ENCODE measurements around the gene TRPM7.

The TRPM7 gene

DNA sequence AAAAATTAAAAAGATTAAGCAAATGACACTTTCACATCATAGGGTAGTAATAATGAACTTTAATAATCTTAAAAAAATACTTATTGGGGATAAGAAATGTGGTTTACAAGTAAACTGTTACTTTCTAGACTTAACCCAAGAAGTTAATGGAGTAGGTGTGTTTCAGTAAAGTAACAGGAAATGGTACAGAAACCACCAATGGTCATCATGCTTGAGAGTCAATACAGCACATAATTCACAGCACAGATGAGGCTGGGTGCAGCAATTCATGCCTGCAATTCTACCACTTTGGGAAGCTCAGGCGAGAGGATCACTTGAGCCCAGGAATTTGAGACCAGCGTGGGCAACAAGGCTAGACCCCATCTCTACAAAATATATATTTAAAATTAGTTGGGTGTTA is 128.6 kb downstream of the TRPM7 start:
- DNase-seq = no peak

GRCh38 chr15:50556642-50557371 is 129.8 kb downstream of the TRPM7 start:
- no peak for DNase-seq

GRCh38 chr15:50552238-50552637 is 134.4 kb downstream of the TRPM7 start:
- DNase-seq = no peak

DNA sequence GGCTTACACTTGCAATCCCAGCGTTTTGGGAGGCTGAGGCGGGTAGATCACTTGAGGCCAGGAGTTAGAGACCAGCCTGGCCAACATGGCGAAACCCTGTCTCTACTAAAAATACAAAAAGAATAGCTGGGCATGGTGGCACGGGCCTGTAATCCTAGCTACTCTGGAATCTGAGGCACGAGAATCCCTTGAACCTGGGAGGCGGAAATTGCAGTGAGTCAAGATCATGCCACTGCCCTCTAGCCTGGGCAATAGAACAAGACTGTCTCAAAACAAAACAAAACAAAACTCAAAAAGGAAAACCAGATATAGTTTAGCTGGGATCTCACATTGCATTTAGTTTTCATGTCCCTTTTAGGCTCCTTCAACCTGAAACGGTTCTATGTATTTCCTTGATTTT is 137.3 kb downstream of the TRPM7 start:
- no peak for DNase-seq

- DNase-seq = no peak
Measured at GRCh38 chr15:50546566-50546965, 140.0 kb downstream of the TRPM7 start, which contains the start of gene USP50. Gene USP50 (minus strand): TSS chr15:50546666. CDS start chr15:50546525, 141 bp downstream.

- no peak for DNase-seq
Measured at GRCh38 chr15:50544368-50544767, 142.2 kb downstream of the TRPM7 start.

DNA sequence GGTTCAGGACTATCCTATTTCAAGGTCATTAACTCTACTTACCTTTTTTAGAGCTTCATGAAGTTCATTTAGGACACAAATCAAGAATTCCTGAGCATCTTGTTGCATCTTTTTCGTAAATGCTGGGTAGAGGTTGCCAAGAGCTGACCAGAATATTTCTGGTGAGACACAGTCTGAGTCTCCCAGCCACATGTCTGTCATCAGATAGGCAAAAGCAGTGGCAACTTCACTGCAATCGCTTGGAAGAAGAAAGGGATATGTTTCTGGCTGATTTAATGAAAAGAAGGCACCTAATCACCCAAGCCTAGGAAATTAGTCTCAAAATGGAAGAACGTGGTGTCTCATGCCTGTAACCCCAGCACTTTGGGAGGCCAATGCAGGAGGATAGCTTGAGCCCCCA is 143.0 kb downstream of the TRPM7 start:
- no peak for DNase-seq

DNA sequence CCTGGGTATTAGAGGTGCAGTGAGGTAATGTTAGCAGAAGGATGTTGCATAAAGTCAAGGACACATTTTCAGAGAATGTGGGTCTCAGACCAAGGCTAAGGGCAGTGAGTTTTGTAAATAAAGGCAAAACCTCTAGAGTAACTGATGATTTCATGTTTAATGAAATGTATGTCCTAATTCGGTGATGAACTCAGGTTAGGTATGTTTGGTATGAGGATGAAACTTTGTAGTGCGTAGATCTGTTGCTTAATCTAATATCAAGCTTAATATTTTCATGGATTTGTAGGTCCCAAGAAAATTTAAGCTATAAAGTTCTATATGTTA is 143.7 kb downstream of the TRPM7 start:
- DNase-seq = no peak

DNA sequence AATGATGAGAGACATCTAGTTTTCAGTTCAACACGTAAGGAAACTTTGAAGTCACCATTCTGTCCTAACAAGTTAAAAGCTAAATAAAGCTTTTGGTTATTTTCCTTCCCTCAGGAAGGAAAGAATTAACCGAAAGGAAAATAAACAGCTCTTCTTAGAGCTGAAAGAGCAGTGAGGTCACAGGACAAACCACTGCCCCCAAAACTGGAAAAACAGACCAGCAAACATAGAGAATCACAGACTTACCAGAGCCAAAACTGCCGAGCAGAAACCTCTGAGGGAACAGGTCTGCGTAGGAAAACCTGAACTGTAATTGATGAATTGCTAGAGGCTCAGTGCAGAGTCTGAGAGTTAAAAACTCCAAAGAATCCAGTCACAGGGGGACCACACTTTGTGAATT is 154.8 kb downstream of the TRPM7 start:
- no peak for DNase-seq

DNA sequence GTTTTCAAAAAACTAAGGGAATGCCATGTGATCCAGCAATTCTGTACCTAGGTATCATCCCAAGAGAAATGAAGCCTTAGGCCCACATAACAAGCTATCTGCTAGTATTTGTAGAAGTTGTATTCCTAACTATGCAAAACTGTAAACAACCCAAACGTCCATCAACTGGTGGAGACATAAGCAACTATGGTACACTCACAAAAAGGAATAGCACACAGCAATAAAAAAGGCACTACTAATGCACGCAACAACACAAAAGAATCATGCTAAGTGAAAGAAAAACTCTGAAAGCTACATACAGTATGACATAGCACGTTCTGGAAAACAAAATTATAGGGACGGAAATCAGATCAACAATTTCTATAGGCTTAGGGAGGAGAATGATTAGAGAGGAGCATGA is 155.4 kb downstream of the TRPM7 start:
- no peak for DNase-seq

DNA sequence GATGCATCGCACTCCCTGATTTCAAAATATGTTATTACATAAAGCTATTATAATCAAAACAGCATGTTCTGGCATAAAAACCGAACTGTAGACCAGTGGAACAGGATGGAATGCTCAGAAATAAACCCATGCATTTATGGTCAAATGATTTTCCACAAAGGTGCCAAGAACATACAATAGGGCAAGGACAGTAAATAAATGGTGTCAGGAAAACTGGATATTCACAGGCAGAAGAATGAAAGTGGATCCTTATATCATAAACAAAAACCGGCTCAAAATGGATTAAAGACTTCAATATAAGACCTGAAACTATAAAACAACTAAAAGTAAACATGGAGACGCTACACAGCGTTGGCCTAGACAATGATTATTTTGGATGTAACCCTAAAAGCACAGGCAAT is 162.7 kb downstream of the TRPM7 start:
- DNase-seq = no peak

DNA sequence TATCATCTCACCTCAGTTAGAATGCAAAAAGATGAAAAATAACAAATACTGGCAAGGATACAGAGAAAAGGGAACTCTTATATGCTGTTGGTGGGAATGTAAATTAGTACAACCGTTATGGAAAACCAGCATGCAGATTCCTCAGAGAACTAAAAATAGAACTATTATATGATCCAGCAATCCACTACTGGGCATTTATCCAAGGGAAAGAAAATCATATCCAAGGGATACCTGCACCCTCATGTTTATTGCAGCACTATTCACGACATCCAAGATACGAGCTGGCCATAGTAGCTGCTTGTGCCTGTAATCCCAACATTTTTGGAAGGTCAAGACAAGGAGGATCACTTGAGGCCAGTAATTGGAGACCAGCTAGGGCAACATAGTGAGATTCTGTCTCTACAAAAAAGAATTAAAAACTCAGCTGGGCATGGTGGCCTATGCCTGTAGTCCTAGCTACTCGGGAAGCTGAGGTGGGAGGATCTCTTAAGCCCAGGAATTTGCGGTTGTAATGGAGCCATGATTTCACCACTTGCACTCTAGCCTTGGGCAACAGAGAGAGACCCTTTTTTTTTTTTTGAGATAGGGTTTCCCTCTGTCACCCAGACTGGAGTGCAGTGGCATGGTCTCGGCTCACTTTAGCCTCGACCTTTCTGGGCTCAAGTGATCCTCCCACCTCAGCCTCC is 166.7 kb downstream of the TRPM7 start:
- no peak for DNase-seq

DNA sequence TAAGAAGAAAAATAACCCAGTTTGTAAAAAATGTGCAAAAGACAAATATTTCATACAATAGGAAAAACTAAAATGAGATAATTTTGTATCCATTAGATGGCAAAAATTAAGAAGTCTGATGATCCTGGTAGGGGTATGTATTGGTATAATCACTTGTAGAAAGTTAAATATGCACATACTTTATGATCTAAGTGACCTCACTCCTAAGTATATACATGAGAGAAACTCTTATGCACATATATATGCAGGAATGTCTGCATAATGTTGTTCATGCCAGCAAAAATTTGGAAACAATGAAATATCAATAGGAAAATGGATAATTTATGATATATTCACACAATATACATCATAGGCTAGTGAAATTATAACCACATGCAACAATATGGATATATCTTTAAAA is 173.6 kb downstream of the TRPM7 start:
- no peak for DNase-seq

Data from AML-193 (cell line).